Measurements from ENCODE around the gene MPDZ.

DNA sequence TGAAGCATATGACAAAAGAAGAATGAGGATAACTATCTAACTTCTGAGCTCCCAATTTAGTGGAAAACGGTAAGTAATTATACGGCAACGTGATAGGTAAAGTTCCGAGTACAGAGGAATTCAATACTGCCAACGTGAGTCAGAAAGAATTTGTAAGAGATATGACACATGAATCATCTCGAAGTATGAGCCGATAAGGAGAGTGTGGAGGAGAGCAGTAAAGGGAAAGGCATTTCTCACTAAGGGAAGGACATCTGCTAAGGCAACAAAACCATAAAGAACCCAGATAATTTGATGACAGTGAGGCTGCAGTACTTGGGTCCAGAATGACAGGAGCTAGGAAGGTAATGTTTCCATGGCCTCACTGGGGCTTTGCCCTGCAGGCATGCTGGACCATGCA lies 11.0 kb downstream of the MPDZ start:
- TF ChIP-seq, protein P1, sequence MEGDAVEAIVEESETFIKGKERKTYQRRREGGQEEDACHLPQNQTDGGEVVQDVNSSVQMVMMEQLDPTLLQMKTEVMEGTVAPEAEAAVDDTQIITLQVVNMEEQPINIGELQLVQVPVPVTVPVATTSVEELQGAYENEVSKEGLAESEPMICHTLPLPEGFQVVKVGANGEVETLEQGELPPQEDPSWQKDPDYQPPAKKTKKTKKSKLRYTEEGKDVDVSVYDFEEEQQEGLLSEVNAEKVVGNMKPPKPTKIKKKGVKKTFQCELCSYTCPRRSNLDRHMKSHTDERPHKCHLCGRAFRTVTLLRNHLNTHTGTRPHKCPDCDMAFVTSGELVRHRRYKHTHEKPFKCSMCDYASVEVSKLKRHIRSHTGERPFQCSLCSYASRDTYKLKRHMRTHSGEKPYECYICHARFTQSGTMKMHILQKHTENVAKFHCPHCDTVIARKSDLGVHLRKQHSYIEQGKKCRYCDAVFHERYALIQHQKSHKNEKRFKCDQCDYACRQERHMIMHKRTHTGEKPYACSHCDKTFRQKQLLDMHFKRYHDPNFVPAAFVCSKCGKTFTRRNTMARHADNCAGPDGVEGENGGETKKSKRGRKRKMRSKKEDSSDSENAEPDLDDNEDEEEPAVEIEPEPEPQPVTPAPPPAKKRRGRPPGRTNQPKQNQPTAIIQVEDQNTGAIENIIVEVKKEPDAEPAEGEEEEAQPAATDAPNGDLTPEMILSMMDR (IDR thresholded peaks at IDR 0.05 in 2 of 3, conservative IDR thresholded peaks at IDR 0.05 in 1 of 3; ENCODE audit: borderline replicate concordance in 1 of 3, insufficient read depth in 1 of 3, low read depth in 2 of 3, low read length in 2 of 3) = no peak
- no peak for TF ChIP-seq JUND (IDR thresholded peaks at IDR 0.05)
- TF ChIP-seq ZFX (IDR thresholded peaks at IDR 0.05) = no peak
- no peak for TF ChIP-seq POLR2A (IDR thresholded peaks at IDR 0.05; ENCODE audit: borderline replicate concordance, extremely low read depth, insufficient read depth, insufficient read length)
- no peak for TF ChIP-seq POLR2AphosphoS5 (IDR thresholded peaks at IDR 0.05; ENCODE audit: low read depth, low read length)
- no peak for TF ChIP-seq EZH2 (IDR thresholded peaks at IDR 0.05)
- no peak for TF ChIP-seq ELF1 (IDR thresholded peaks at IDR 0.05; ENCODE audit: borderline replicate concordance, low read depth)
- TF ChIP-seq, protein P2, sequence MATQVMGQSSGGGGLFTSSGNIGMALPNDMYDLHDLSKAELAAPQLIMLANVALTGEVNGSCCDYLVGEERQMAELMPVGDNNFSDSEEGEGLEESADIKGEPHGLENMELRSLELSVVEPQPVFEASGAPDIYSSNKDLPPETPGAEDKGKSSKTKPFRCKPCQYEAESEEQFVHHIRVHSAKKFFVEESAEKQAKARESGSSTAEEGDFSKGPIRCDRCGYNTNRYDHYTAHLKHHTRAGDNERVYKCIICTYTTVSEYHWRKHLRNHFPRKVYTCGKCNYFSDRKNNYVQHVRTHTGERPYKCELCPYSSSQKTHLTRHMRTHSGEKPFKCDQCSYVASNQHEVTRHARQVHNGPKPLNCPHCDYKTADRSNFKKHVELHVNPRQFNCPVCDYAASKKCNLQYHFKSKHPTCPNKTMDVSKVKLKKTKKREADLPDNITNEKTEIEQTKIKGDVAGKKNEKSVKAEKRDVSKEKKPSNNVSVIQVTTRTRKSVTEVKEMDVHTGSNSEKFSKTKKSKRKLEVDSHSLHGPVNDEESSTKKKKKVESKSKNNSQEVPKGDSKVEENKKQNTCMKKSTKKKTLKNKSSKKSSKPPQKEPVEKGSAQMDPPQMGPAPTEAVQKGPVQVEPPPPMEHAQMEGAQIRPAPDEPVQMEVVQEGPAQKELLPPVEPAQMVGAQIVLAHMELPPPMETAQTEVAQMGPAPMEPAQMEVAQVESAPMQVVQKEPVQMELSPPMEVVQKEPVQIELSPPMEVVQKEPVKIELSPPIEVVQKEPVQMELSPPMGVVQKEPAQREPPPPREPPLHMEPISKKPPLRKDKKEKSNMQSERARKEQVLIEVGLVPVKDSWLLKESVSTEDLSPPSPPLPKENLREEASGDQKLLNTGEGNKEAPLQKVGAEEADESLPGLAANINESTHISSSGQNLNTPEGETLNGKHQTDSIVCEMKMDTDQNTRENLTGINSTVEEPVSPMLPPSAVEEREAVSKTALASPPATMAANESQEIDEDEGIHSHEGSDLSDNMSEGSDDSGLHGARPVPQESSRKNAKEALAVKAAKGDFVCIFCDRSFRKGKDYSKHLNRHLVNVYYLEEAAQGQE (IDR thresholded peaks at IDR 0.05; ENCODE audit: low read depth) = no peak
- TF ChIP-seq SIN3A (IDR thresholded peaks at IDR 0.05; ENCODE audit: low read depth) = no peak
- TF ChIP-seq, protein P3, sequence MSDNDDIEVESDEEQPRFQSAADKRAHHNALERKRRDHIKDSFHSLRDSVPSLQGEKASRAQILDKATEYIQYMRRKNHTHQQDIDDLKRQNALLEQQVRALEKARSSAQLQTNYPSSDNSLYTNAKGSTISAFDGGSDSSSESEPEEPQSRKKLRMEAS (IDR thresholded peaks at IDR 0.05) = no peak

Data from HCT116 (cell line).